HG03064 (cell line): Measurements from ENCODE around the gene CBX3.
"Not testable (repeated sequence)": the region's sequence is repeated elsewhere in the genome, so short reads cannot be mapped to it uniquely, and the experiment has no call there.

ENCODE experiments used
- ATAC-seq: cut with Tn5 transposase; IDR thresholded peaks from one replicate; pipeline ENCODE4 v1.9.1; 2021; ENCODE audit warnings: low read depth; ENCODE audit not compliant: unreplicated experiment

CBX3 gene

DNA sequence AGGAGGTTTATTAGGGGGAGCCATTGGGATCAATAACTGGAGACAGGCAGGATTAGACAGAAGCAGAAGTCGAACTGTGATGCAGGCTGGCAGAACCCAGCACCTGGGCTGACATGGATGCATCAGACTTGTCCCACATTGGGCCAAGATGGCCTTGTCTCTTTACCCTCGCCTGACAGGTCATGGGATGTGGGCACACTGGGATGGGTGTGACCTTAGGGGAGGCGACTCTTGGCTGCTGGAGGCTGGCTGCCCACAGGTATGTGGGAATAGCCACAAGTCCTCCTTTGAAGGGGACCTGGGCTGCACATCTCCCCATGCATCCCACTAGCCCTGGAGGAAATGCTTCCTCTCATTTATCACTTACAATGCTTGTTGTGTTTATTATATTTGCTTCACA is 32.3 kb upstream of the CBX3 start:
- no peak for ATAC-seq

DNA sequence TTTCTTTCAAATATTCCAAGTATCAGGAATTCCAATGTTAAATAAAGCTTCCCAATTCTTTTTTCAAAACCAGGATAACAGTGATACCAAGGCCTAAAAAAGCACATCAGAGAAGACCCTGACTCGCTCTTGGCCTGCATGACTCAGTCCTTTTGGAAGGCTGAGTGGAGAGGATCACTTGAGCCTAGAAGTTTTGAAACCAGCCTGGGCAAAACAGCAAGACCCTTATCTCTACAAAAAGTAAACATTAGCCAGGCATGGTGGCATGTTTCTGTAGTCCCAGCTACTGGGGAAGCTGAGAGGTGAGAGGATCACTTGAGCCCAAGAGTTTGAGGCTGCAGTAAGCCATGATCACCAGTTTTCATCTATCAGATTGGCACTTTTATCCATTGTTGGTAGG is 30.9 kb upstream of the CBX3 start:
- ATAC-seq, result no peak

DNA sequence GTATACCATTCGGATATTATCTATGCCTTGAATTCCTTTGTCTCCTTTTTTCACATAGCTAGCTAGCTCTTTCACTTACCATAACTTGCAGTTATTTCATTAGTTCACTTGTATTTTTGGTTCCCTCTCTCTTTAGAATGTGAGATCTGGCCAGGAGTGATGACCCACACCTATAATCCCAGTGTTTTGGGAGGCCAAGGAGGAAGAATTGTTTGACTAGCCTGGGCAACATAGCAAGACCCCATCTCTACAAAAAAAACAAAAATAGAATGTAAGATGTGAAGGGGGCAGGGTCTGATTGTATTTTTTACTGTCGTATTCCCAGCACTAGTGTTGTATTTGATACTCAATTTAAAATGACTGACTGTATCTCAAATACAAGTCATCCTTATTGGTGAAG is 29.9 kb upstream of the CBX3 start:
- ATAC-seq, result no peak

DNA sequence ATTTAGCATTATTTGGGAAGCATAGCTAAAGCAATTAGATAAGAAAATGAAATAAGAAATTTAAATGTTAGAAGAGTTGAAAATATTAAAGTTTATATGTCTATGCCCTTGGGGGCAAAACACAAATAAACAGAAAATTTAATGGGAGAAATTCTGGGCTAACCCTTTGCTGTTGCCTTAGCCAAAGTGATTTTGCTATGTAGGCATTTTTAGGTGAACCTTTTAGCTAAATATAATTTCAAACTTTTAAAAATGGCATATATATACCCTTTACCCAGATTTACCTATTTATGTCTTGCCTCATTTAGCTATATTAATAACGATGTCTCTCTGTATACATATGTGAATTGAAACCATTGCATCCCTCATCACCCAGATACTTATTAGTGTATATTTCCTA is 29.5 kb upstream of the CBX3 start:
- ATAC-seq, result no peak

DNA sequence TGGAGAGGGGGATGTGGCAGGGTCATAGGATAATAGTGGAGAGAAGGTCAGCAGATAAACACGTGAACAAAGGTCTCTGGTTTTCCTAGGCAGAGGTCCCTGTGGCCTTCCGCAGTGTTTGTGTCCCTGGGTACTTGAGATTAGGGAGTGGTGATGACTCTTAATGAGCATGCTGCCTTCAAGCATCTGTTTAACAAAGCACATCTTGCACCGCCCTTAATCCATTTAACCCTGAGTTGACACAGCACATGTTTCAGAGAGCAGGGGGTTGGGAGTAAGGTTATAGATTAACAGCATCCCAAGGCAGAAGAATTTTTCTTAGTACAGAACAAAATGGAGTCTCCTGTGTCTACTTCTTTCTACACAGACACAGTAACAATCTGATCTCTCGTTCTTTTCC is 25.6 kb upstream of the CBX3 start:
- ATAC-seq, result not testable (repeated sequence)

DNA sequence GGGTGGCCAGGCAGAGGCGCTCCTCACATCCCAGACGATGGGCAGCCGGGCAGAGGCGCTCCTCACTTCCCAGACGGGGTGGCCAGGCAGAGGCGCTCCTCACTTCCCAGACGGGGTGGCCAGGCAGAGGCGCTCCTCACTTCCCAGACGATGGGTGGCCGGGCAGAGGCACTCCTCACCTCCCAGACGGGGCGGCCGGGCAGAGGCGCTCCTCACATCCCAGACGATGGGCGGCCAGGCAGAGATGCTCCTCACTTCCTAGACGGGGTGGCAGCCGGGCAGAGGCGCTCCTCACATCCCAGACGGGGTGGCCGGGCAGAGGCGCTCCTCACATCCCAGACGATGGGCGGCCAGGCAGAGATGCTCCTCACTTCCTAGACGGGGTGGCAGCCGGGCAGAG is 24.8 kb upstream of the CBX3 start:
- ATAC-seq, result not testable (repeated sequence)

DNA sequence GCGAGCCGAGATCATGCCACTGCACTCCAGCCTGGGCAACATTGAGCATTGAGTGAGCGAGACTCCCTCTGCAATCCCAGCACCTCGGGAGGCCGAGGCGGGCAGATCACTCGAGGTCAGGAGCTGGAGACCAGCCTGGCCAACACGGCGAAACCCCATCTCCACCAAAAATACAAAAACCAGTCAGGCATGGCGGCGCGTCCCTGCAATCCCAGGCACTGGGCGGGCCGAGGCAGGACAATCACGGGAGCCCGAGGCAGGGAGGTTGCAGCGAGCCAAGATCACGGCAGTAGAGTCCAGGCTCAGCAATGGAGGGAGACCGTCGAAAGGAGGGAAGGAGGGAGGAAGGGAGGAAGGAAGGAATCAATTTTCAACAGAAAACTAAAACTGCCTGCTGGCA is 24.3 kb upstream of the CBX3 start:
- not testable (repeated sequence) for ATAC-seq

DNA sequence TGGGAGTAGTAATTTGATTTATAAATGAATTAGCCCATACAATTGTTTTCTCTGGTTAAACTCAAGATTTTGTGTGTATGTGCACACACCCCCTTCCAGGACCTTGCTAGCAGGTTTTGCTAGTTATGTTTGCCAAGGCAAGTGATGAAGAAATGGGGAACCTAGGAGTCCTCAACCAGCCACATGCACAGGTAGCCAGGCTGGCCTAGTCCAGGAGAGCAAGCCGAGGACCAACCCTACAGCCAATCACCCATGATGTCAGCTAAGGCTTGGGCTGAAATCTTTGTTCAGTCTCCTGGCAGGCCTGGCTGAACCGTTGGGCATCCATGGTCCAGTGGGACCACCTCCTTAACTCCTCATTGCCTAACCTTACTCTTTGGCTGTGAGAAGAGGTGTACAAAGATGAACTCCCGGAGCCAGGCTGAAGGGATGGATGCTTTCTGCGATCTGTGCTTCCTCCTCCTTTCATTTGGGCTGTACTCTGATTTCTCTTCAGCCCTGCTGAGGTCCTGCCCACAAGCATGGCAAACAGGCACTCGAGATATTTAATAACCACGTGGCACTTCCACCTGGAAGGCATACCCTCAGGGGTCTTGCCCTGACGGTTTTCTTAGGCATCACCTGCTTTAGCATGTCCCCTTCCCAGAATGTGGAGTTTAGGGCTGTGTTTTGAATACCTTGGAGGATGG is 23.1 kb upstream of the CBX3 start:
- ATAC-seq, result no peak

DNA sequence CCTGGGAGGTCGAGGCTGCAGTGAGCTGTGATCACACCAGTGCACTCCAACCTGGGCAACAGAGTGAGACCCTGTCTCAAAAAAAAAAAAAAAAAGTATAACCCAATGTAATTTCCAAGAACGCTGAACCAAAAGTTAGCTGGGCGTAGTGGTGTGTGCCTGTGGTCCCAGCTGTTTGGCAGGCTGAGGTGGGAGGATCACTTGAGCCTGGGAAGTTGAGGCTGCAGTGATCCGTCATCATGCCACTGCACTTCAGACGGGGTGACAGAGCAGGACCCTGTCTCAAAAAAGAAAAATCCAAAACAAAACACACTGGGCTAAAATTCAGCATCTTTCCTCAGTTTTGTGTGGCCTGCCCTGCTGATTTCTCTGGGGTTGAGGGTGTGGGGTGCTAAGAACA is 22.1 kb upstream of the CBX3 start:
- no peak for ATAC-seq

DNA sequence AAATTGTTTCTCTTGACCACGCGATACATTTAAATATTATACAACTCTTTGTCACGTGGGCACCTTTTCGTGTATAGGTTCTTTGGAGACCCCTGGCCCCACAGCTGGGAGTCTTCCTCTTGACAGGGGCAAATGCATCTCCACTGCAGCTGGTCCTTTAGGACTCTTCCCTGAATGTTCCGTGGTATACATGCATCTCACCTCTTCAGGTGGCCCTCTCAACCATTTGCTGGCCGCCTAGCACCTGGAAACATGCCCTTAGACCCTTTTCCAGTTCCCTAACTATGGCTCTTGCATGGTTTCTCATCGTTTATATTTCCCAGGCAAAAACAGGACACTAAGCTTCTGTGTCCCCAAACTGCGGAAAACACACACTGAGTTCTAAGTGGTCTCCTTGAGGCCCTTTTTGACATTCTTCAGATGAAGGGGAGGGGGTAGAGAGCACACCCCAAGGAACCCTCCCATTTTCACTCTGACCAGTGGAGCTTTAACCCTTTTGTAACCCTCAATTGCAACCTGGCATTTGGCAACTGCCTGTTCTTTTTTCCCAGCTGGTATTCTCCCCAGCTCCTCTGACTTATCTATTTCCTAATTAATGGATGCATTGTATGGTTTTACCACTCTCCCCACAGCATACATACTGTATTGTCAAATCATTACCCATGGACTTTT is 21.6 kb upstream of the CBX3 start:
- ATAC-seq, result no peak

DNA sequence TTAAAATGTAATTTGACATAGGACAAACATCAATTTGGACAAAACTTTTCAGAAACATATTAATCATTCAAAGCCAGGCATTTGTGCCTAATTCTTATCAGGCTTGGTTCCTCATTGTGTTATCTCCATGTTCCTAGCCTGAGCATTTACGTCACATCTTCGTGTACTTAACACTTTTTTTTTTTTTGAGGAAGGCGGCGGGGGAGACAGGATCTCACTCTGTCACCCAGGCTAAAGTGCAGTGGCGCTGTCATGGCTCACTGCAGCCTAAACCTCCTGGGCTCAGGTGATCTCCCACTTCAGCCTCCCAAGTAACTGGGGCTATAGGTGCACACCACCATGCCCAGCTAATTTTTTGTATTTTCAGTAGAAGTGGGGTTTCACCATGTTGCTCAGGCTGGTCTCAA is 20.8 kb upstream of the CBX3 start:
- ATAC-seq, result no peak

DNA sequence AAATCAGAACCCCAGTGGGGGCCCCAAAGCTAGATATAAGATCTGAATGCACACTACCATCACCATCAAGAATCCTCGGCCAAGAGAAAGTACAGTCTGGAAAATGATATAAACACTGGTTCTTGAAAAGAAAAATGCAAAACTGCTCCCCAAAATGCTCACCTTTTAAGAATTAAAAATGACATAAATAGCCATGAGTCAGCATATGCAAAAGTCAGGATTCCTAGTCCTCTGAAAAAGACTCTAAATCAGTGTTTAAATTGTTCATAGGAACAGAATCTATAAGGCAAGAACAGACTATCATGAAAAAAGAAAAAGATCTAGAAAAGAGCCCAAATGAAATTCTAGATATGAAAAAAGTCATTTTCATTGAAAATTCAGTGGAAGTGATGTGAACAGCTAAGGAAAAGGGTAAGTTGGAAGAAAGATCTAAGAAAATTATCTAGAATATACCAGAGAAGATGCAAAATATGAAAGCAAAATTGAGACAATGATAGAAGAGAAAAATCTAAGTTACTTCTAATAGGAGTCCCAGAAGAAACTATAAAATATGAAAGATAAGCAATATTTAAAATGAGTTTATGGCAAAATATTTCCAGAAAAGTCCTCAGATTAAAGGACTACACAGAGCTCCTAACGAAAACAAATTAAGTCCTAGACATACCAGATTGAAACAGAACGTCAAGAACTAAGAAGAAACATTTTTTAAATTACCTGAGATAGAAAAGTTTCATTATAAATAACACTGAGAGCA is 19.9 kb upstream of the CBX3 start:
- ATAC-seq, result no peak

DNA sequence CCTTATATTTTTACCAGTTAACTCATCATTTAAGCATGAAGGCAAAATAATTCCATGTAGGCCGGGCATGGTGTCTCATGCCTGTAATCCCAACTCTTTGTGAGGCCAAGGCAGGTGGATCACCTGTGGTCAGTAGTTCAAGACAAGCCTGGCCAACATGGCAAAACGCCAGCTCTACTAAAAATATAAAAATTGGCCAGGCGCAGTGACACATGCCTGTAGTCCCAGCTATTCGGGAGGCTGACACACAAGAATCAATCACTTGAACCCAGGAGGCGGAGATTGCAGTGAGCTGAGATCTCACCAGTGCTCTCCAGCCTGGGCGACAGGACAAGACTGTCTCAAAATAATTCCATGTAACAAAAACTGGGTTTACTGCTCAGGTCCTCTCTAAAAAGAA is 19.3 kb upstream of the CBX3 start:
- no peak for ATAC-seq

DNA sequence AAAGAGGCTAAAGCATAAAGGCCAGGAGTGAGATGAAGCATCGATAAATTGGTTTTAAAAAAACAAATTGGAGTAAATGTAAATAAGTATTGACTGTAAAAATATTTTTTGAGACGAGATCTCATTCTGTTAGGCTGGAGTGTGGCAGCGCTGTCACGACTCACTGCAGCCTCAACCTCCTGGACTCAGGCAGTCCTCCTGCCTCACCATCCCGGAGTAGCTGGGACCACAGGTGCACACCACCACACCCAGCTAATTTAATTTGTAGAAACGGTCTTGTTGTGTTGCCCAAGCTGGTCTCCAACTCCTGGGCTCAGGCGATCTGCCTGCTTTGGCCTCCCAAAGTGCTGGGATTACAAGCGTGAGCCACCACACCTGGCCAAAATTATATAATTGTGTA is 18.8 kb upstream of the CBX3 start:
- no peak for ATAC-seq

DNA sequence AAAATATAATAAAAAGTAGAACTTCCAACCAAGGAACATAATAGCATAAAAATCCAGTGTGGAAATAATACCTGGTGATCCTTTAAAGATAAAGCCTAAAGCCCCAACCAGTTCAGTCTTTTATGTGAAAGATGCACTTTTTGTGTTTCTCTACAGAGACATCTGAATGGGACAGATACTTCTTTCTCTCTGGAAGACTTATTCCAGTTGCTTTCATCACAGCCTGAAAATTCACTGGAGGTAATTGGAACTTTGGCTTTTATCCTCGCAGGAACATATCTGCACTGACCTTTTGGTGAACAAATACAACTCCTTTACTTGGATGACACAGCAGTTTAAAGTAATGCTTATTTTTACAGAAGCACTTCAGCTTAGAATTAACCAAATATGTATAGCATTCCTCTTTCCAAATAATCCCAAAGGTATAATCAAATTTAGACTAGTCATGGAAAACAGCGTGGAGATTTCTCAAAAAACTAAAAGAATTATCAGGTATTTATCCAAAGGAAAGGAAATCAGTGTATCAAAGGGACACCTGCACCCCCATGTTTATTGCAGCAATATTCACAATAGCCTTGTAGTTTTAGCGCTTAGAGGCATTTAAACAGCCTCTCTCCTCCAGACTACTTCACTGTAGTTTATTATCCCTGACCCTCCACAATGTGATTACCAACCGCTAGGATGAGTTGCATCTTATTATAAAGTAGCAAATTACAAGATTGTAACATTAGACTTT is 17.8 kb upstream of the CBX3 start:
- no peak for ATAC-seq

DNA sequence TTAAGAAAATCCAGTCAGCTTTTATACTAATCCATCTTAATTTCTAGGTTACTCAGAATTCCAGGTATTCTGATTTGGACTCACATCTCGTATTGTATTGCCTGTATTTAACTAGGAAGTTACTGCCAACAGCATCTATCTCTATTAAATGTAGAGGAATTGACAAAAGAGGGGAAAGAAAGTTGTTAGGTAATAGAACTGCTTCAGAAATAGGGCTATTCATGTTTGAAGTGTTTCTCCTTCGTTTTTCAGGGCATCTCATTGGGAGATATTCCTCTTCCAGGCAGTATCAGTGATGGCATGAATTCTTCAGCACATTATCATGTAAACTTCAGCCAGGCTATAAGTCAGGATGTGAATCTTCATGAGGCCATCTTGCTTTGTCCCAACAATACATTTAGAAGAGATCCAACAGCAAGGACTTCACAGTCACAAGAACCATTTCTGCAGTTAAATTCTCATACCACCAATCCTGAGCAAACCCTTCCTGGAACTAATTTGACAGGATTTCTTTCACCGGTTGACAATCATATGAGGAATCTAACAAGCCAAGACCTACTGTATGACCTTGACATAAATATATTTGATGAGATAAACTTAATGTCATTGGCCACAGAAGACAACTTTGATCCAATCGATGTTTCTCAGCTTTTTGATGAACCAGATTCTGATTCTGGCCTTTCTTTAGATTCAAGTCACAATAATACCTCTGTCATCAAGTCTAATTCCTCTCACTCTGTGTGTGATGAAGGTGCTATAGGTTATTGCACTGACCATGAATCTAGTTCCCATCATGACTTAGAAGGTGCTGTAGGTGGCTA is 17.1 kb upstream of the CBX3 start:
- not testable (repeated sequence) for ATAC-seq

DNA sequence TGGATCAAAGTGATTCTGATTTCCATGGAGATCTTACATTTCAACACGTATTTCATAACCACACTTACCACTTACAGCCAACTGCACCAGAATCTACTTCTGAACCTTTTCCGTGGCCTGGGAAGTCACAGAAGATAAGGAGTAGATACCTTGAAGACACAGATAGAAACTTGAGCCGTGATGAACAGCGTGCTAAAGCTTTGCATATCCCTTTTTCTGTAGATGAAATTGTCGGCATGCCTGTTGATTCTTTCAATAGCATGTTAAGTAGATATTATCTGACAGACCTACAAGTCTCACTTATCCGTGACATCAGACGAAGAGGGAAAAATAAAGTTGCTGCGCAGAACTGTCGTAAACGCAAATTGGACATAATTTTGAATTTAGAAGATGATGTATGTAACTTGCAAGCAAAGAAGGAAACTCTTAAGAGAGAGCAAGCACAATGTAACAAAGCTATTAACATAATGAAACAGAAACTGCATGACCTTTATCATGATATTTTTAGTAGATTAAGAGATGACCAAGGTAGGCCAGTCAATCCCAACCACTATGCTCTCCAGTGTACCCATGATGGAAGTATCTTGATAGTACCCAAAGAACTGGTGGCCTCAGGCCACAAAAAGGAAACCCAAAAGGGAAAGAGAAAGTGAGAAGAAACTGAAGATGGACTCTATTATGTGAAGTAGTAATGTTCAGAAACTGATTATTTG is 16.3 kb upstream of the CBX3 start:
- no peak for ATAC-seq

DNA sequence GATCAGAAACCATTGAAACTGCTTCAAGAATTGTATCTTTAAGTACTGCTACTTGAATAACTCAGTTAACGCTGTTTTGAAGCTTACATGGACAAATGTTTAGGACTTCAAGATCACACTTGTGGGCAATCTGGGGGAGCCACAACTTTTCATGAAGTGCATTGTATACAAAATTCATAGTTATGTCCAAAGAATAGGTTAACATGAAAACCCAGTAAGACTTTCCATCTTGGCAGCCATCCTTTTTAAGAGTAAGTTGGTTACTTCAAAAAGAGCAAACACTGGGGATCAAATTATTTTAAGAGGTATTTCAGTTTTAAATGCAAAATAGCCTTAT is 15.7 kb upstream of the CBX3 start:
- ATAC-seq, result no peak

DNA sequence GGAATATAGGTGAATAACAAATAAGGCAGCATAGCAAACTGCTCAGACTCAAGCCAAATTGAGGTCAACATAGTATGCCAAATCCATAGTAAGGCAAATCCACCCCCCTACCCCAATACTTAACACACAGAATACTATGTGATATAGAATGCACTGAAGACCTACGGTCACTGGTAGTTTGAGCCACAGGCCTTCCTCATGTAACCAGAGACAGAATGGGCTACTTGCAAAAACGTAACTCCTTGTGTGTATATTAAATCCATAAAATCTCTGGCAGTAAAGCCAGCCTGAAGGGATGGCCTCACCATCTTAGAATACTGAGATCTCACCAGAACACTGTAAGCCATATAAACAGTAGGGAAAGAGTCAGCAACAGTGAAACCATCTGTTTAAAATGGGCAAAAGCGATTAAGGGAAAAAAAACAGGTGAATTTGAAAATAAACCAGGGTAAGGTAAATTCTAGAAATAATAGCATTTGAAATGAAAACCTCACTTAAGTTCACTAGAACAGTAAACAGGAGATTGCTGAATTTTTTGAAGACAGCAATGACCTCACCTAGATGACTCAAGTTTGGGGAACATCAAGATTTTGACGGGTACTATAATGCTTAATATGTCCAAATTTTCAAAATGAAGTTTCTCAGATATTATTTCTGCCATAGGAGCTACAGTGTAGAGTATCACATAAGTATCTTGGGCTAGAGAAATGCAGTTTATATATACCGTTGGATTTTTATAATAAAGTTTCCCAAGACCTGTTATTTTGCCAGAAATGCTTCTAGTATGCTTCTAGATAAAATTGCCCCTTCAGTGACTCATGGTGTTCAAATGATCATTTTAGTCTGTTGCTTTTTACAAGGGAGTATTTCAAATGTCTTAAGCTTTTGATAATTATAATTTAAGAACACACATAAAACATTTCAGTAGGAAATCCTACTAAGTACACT is 14.9 kb upstream of the CBX3 start:
- no peak for ATAC-seq
